ENCODE results near the gene CCDC171. TPM values are rescaled to one million over a fixed set of nuclear protein-coding genes. Genes with fewer than 3 reads are reported as not detected.

Gene CCDC171
- total RNA-seq, 4 donors from 2014 or later = 3.2 to 8.3 (median 4.5) TPM

DNA sequence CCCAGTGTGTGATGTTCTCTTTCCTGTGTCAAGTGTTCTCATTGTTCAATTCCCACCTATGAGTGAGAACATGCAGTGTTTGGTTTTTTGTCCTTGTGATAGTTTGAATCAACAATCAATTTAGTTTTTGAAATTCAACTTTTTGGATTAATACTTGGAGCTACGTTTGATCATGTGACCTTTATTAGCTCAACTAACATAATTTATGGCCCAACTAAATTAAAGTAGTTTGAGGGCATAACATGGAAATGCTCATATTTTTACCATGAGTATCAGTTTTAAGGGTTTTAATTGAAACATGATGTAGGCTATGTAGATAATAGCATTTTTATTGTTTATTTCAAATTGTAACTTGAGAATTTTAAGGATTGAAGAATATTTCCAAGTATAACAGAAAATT, 168.0 kb downstream of the CCDC171 start:
- Histone ChIP-seq H3K36me3 (no peaks in the 10 kb centered on the region), H3K9me3 (no peaks in the 10 kb centered on the region), H3K27ac (no peak overlapping the region), H3K4me3 (no peak overlapping the region), H3K4me1 (no peaks in the 10 kb centered on the region), H3K27me3 (no peaks in the 10 kb centered on the region)
- no peak for DNase-seq
- TF ChIP-seq, protein P1, sequence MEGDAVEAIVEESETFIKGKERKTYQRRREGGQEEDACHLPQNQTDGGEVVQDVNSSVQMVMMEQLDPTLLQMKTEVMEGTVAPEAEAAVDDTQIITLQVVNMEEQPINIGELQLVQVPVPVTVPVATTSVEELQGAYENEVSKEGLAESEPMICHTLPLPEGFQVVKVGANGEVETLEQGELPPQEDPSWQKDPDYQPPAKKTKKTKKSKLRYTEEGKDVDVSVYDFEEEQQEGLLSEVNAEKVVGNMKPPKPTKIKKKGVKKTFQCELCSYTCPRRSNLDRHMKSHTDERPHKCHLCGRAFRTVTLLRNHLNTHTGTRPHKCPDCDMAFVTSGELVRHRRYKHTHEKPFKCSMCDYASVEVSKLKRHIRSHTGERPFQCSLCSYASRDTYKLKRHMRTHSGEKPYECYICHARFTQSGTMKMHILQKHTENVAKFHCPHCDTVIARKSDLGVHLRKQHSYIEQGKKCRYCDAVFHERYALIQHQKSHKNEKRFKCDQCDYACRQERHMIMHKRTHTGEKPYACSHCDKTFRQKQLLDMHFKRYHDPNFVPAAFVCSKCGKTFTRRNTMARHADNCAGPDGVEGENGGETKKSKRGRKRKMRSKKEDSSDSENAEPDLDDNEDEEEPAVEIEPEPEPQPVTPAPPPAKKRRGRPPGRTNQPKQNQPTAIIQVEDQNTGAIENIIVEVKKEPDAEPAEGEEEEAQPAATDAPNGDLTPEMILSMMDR (IDR thresholded peaks at IDR 0.05) = no peak
- no peak for TF ChIP-seq POLR2A (IDR thresholded peaks at IDR 0.05)

DNA sequence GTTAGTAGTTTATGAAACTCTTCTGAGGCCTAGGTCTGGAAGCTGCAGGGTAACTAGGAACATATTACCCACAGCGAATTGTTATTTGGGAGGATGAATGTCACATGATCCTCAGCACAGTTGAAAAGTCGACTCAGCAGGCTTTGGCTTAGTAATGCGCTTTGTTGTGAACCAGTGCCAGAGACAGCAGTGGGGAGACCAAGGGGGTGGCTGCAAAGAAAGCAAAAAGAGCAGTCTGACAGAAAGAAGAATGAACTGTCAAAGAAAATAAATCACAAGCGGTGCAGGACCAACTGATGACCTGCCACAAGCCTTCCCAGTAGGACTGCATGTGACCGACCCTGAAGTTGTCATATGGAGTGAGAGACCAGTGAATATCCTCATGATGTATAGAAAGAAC, 170.0 kb downstream of the CCDC171 start:
- no peaks in the 10 kb centered on the region for H3K36me3 ChIP-seq
- H3K27me3 ChIP-seq = no peaks in the 10 kb centered on the region
- H3K4me3 ChIP-seq = no peak overlapping the region
- H3K9me3 ChIP-seq = no peaks in the 10 kb centered on the region
- TF ChIP-seq, protein P1 (IDR thresholded peaks at IDR 0.05) = no peak
- no peak for TF ChIP-seq POLR2A (IDR thresholded peaks at IDR 0.05)
- no peak for DNase-seq
- H3K4me1 ChIP-seq = no peaks in the 10 kb centered on the region
- H3K27ac ChIP-seq = no peak overlapping the region

- Histone ChIP-seq H3K4me3 (no peak overlapping the region), H3K4me1 (no peaks in the 10 kb centered on the region), H3K36me3 (no peaks in the 10 kb centered on the region), H3K9me3 (no peaks in the 10 kb centered on the region), H3K27ac (no peak overlapping the region), H3K27me3 (no peaks in the 10 kb centered on the region)
- TF ChIP-seq POLR2A (IDR thresholded peaks at IDR 0.05) = no peak
- TF ChIP-seq, protein P1 (IDR thresholded peaks at IDR 0.05) = no peak
- DNase-seq = no peak
Measured at GRCh38 chr9:15724016-15724415, 171.2 kb downstream of the CCDC171 start.

DNA sequence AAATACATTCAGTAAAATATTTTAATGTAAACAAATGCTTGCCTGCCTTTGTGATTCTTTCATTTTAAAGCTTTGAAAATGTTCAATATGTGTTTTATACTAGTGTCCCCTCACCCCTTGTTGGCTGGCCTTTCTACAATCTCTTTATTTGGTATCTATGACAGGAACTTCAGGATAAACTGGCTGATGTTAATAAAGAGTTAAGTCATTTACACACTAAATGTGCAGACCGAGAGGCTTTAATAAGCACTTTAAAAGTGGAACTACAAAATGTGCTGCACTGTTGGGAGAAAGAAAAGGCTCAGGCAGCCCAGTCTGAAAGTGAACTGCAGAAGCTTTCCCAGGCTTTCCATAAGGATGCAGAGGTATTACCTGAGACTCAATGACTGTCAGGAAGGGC, 171.8 kb downstream of the CCDC171 start:
- no peaks in the 10 kb centered on the region for H3K9me3 ChIP-seq
- no peak overlapping the region for H3K27ac ChIP-seq
- DNase-seq = no peak
- TF ChIP-seq, protein P1 (IDR thresholded peaks at IDR 0.05) = no peak
- TF ChIP-seq POLR2A (IDR thresholded peaks at IDR 0.05) = no peak
- no peaks in the 10 kb centered on the region for H3K4me1 ChIP-seq
- H3K4me3 ChIP-seq = no peak overlapping the region
- H3K27me3 ChIP-seq = no peaks in the 10 kb centered on the region
- H3K36me3 ChIP-seq = no peaks in the 10 kb centered on the region

DNA sequence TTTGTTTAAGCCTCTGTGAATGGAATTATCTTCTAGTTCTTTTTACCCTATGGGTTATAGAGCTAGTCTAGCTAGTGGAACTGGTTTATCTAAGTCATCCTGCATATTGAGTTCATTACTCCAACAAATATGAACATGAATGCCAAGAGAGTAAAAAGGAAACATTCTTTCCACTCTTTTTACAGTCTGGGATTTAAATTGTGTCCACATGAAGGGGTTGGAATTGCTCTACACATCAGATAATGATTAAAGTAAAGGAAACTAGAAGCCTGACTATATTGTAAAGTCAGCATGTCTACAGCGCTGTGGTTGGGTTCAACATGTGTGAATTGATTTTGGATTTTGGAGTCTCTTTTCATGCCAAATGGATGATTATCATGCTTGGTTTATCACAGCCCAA, 173.1 kb downstream of the CCDC171 start:
- Histone ChIP-seq H3K27ac (no peak overlapping the region), H3K36me3 (no peaks in the 10 kb centered on the region), H3K4me3 (no peak overlapping the region), H3K9me3 (no peaks in the 10 kb centered on the region), H3K4me1 (no peaks in the 10 kb centered on the region), H3K27me3 (no peaks in the 10 kb centered on the region)
- TF ChIP-seq, protein P1 (IDR thresholded peaks at IDR 0.05) = no peak
- no peak for TF ChIP-seq POLR2A (IDR thresholded peaks at IDR 0.05)
- no peak for DNase-seq

DNA sequence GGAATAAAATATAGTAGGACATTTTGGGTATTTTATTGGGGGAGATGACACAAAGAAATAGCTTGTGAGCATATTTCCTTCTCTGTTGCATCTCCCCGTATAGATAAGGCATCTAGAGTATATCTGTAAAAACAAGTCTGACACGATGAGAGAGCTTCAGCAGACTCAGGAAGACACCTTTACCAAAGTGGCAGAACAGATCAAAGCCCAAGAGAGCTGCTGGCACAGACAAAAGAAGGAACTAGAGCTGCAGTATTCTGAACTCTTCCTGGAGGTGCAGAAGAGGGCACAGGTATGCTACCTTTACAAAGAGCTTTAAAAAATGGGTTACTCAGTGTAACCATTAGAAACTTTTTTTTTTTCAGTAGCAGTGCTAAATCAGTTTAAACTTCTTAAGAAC, 176.7 kb downstream of the CCDC171 start:
- H3K27ac ChIP-seq = no peak overlapping the region
- no peaks in the 10 kb centered on the region for H3K4me1 ChIP-seq
- DNase-seq = no peak
- no peaks in the 10 kb centered on the region for H3K9me3 ChIP-seq
- H3K27me3 ChIP-seq = no peaks in the 10 kb centered on the region
- no peak overlapping the region for H3K4me3 ChIP-seq
- H3K36me3 ChIP-seq = no peaks in the 10 kb centered on the region
- TF ChIP-seq, protein P1 (IDR thresholded peaks at IDR 0.05) = no peak
- TF ChIP-seq POLR2A (IDR thresholded peaks at IDR 0.05) = no peak

Measured in Peyer's patch (tissue), 4 donors.